HG02759 (cell line): Measurements from ENCODE around the gene AQP11.

ENCODE experiments used
- ATAC-seq: cut with Tn5 transposase; IDR thresholded peaks from one replicate; pipeline ENCODE4 v1.9.1; 2021; ENCODE audit warnings: mild to moderate bottlenecking, moderate library complexity; ENCODE audit not compliant: unreplicated experiment

AQP11 gene

DNA sequence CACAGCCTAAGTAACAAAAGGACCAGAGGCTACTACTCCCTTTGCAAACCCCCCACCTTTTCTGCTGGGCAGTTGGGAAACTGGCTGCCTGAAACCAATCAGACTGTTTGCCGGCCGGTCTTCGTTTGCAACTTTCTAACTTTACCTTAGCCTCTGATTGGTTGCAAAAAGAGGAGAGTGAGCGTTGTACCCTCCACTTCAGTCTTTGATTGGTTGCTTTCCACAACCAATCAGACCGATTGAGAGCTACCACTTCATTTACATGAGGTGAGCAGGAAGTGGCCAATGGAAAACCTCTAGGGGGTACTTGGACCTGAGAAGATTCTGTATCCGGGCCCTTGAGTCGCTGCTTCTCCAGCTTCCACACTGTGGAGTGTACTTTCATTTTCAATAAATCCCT is 66.6 kb downstream of the AQP11 start:
- ATAC-seq = no peak

DNA sequence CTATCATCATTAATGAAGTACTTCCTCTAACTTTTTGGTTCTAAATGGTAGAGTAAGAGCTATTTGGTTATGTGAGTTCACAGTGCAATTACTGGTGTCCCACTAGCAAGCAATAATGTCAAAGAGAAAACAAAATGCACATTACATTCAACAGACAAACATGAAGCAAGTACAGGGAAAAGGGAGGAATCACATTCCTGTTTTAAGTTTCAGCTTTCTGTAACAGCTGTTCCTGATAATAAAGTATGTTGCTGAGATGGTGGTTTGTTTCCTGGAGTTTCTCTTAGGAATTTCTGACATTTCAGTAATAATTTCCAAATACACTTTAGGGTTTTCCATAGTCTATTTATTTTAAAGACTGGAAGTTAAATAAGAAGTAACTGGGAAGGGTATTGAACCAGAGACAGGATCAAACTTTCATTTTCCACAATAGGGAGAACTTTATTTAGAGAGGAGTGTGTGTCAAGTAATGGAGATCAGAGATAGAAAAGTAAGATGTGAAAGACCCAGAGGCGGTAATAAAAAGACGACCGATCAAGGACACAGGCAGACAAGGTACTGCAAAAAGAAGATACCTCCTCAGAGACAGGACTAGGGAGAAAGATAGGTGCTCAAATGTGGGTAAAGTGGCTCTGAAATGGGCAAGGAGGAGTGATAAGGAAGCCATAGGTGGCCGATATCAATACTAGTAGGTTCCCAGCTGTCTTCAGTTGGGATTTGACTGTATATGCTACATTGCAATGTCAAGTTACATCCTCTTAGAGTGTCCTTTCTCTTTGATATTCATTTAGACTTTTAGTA is 68.7 kb downstream of the AQP11 start:
- no peak for ATAC-seq
